Upper lobe of right lung (tissue), 1 donor: ENCODE results near the gene SAMD4A. TPM values are rescaled to one million over a fixed set of nuclear protein-coding genes. Genes with fewer than 3 reads are reported as not detected.

Experiments
- ATAC-seq: fragments of 200-7000 bp; cut with Tn5 transposase; one replicate; pipeline ENCODE4 v1.9.1; 2020; ENCODE audit warnings: mild to moderate bottlenecking, moderate library complexity
- DNase-seq: peaks from one replicate; pipeline ENCODE4 v3.0.0-alpha.2; 2020
- H3K27ac ChIP-seq: fragments of 200-600 bp; one replicate; pipeline ENCODE4 v1.8.0; 2022
- H3K27me3 ChIP-seq: fragments of 200-600 bp; one replicate; pipeline ENCODE4 v1.8.0; 2022; ENCODE audit warnings: mild to moderate bottlenecking
- H3K36me3 ChIP-seq: fragments of 200-600 bp; one replicate; pipeline ENCODE4 v1.8.0; 2022
- H3K4me1 ChIP-seq: fragments of 200-600 bp; one replicate; pipeline ENCODE4 v1.8.0; 2022
- H3K4me3 ChIP-seq: fragments of 200-600 bp; one replicate; pipeline ENCODE4 v1.8.0; 2022; ENCODE audit warnings: mild to moderate bottlenecking
- H3K9me3 ChIP-seq: fragments of 200-600 bp; one replicate; pipeline ENCODE4 v1.8.0; 2022
- CTCF ChIP-seq: fragments of 200-600 bp; IDR thresholded peaks from one replicate; pipeline ENCODE4 v1.8.0; 2022; ENCODE audit warnings: antibody characterized with exemption
- intact Hi-C: fragments of 100-400 bp; cut with DNase I; formaldehyde crosslinking; loops from one replicate; pipeline ENCODE4 v1.11.0; 2022
- total RNA-seq: library from RNA; stranded (reverse); fragmentation: NEBNext Ultra II Directional; extraction: Animal tissue kit (Norgen Biotek cat#: 25700); gene quantifications from one replicate; pipeline ENCODE4 v1.2.1, GENCODE V29; 2021
- donor health status: DM: no; HTN: yes; CAD: no; lungs with severe emphysema.

SAMD4A gene
- total RNA-seq, 1 donor from 2014 or later: 39.1 TPM

DNA sequence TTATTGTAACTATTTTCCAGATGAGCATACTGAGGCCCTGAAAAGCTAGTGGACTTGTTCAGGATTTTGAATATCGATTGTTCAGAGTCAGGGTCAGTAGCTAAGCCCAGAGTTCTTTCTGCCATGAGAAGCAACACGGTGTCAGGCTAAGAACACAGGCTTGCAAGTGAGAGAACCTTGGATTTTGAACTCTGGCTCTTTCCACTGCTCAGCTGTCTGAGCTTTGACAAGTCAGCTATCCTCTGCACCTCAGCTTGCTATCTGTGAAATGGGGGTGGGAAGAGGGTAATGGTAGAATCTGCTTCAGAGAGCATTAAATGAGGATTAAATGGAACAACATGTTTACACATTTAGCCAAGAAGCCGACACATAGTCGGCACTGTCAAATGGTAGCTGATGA, 157.2 kb downstream of the SAMD4A start:
- Histone ChIP-seq H3K27ac (no peak overlapping the region), H3K9me3 (no peaks in the 10 kb centered on the region), H3K4me1 (peaks cover 3% of the 10 kb centered on the region), H3K27me3 (no peaks in the 10 kb centered on the region), H3K36me3 (no peaks in the 10 kb centered on the region), H3K4me3 (no peak overlapping the region)
- intact Hi-C loops: no loop called here
- no peak for TF ChIP-seq CTCF
- ATAC-seq: no peak
- DNase-seq: no peak

- ATAC-seq: no peak
These were observed 157.9 kb downstream of the SAMD4A start for GRCh38 chr14:54724676-54725325.

DNA sequence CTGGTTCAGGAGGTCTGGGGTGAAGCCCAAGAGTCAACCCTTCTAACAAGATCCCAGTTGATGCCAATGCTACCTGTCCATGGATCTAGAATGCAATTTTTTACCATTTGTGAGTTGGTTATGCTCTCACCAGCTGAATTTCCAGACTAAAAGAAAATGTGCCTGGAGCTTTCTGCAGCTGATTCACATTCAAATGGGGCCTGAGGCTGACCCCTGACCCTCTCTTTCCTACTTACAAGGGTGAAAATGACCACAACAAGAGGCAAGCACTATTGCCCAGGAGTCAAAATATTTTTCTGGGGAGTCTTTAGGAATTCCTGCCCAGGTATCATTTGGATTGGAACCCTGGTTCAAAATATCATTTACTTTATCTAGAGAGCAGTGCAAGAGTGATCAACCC, 159.1 kb downstream of the SAMD4A start:
- H3K9me3 ChIP-seq: no peaks in the 10 kb centered on the region
- no peaks in the 10 kb centered on the region for H3K36me3 ChIP-seq
- H3K4me3 ChIP-seq: no peak overlapping the region
- H3K27me3 ChIP-seq: no peaks in the 10 kb centered on the region
- intact Hi-C loops: no loop called here
- TF ChIP-seq CTCF: no peak
- H3K27ac ChIP-seq: no peak overlapping the region
- ATAC-seq (no peak), DNase-seq (no peak)
- peaks cover 8% of the 10 kb centered on the region for H3K4me1 ChIP-seq

More at GRCh38 chr14:54724676-54725325, 157.9 kb downstream of the SAMD4A start:
- Histone ChIP-seq H3K36me3 (no peaks in the 10 kb centered on the region), H3K27me3 (no peaks in the 10 kb centered on the region), H3K4me1 (peaks cover 3% of the 10 kb centered on the region), H3K9me3 (no peaks in the 10 kb centered on the region), H3K4me3 (no peak overlapping the region), H3K27ac (no peak overlapping the region)
- TF ChIP-seq CTCF: no peak
- intact Hi-C loops: no loop called here
- no peak for DNase-seq

GRCh38 chr14:54727929-54728328, 161.0 kb downstream of the SAMD4A start:
- no peak for DNase-seq
- Histone ChIP-seq H3K27ac (no peak overlapping the region), H3K4me1 (peaks cover 8% of the 10 kb centered on the region), H3K36me3 (no peaks in the 10 kb centered on the region), H3K4me3 (no peak overlapping the region), H3K9me3 (no peaks in the 10 kb centered on the region), H3K27me3 (no peaks in the 10 kb centered on the region)
- intact Hi-C loops: no loop called here
- peak; percentile 20 for ATAC-seq
- no peak for TF ChIP-seq CTCF

DNA sequence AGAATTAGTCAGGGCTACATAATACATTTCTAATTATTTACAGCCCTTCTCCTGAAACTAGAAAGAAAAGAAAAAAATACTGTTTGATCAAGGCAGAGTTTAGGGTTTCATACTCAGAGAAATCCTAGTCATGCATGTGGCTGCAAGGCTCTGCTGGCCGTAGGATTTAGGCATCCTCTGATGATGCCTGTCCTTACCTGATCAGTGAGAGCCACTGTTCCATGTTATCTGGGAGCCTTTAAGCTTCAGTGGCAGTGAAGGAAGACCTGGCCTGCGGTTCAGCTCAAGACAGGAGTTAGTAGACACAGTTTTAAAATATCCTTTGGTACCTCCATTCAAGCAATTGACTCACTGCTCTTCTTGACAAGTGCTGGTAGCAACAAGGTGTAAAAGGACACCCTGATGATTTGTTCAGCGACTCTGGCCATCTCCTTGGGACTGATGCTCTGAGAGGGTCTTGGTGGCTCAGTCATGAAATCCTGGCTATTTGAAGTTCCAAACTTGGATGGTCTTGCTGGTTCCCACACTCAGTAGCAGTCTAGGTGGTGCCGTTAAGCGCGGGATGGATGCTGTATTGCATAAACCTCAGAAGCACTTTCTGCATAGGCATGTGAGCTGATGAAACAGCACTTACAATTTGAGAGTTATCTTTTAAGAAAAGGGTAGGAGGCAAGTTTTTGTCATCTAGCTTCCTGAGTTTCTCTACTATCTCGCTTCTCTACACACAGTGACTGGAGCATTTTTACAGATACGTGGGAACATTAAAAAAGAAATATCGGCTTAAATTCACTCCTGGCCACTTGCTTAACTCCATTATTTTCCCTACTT, 162.0 kb downstream of the SAMD4A start:
- Histone ChIP-seq H3K9me3 (no peaks in the 10 kb centered on the region), H3K4me3 (no peak overlapping the region), H3K4me1 (peaks cover 8% of the 10 kb centered on the region), H3K27ac (no peak overlapping the region), H3K27me3 (no peaks in the 10 kb centered on the region), H3K36me3 (no peaks in the 10 kb centered on the region)
- no peak for ATAC-seq
- DNase-seq: no peak
- intact Hi-C loops: no loop called here
- TF ChIP-seq CTCF: no peak
